ENCODE results near the gene GOLT1B.

Gene GOLT1B

DNA sequence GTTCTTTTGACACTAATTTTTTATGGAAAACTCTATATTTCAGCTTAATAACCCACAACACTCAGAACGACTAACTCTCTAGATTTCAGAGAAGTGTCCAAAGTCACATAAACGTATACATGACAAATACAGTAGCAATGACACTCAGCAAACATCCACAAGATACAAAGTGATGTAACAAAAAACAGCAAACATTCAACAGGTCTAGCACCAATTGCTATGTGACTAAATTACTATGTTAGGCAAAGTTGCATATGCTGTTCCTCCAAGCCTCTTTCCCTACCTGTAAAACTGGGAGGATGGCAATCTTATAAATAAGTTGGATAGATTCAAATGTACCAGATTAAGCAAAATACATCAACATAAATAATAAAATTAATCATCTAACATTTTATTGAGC lies 1.8 kb upstream of the GOLT1B start:
- in situ Hi-C loops (cut with HindIII; ENCODE audit: low sequenced_read_pairs): no loop called here
- no peak overlapping the region for H3K4me3 ChIP-seq (ENCODE audit: low read depth, low read length)

DNA sequence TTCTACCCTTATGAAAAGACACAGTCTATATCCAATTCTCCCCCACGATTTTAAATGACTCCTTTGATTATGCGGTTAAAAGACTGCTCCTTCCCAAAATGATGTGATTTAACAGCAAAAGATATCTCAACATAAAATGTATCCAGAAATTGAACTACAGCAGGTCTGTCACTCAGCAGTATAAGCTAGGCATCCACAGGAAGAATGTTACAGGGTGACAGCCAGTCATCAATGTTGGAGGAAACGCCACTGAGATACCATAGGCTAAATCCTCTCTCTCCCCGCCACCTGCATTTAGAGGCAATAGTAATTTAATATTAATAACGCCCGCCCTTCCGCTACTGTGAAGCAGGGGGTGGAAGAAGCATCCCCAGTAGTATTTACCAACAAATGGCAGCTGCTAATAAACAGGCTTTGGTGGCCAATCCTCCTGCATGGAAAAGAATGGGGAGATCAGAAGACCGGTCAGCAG lies 767 bp upstream of the GOLT1B start:
- TF ChIP-seq, protein P1, sequence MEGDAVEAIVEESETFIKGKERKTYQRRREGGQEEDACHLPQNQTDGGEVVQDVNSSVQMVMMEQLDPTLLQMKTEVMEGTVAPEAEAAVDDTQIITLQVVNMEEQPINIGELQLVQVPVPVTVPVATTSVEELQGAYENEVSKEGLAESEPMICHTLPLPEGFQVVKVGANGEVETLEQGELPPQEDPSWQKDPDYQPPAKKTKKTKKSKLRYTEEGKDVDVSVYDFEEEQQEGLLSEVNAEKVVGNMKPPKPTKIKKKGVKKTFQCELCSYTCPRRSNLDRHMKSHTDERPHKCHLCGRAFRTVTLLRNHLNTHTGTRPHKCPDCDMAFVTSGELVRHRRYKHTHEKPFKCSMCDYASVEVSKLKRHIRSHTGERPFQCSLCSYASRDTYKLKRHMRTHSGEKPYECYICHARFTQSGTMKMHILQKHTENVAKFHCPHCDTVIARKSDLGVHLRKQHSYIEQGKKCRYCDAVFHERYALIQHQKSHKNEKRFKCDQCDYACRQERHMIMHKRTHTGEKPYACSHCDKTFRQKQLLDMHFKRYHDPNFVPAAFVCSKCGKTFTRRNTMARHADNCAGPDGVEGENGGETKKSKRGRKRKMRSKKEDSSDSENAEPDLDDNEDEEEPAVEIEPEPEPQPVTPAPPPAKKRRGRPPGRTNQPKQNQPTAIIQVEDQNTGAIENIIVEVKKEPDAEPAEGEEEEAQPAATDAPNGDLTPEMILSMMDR (IDR thresholded peaks at IDR 0.05; ENCODE audit: low read depth, low read length, missing control alignments): no peak
- in situ Hi-C loops (cut with HindIII; ENCODE audit: low sequenced_read_pairs): no loop called here
- H3K4me3 ChIP-seq (ENCODE audit: low read depth, low read length): peak overlapping the region; percentile 88
- DNase-seq (ENCODE audit: low read depth): no peak

More for the DNA sequence above, 1.8 kb upstream of the GOLT1B start:
- no peak for DNase-seq (ENCODE audit: low read depth)
- TF ChIP-seq, protein P1 (IDR thresholded peaks at IDR 0.05; ENCODE audit: low read depth, low read length, missing control alignments): no peak

DNA sequence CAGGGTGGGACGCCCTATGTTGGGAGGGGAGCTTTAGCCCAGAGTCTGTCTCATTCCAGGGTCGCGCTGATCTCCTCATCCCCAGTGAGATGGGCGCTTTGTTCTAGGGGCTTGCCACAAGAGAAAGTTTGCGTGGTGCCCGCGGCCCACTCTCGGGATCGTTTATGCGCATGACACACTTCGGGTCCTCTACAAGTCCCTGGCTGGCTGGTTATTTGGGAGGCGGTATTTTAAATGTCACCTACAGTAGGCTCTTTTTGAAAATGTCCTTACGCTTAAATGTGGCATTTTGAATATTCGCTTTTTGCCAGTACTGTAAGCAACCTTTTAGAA lies 541 bp downstream of the GOLT1B start:
- no peak for DNase-seq (ENCODE audit: low read depth)
- H3K4me3 ChIP-seq (ENCODE audit: low read depth, low read length): peak overlapping the region; percentile 88
- in situ Hi-C loops (cut with HindIII; ENCODE audit: low sequenced_read_pairs): no loop called here
- TF ChIP-seq, protein P1 (IDR thresholded peaks at IDR 0.05; ENCODE audit: low read depth, low read length, missing control alignments): no peak

DNA sequence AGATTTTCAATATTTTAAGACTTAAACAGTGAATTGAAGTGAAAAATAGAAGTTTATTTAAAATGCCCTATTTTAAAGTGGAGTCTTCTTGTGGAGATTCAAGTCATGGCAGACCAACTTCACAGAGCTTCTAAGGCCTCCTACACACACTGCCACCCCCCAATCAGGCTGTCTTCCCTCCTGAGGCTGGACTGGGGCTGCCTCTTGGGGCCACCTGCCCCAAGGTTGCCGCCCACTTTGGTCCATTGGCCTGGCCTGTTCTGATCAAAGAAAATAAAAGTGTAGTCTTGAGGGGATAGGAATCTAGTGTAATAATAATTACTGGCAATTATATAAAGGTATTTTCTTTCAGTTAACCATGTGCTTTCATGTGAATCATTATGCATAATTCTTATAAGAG lies 1.3 kb downstream of the GOLT1B start:
- TF ChIP-seq, protein P1 (IDR thresholded peaks at IDR 0.05; ENCODE audit: low read depth, low read length, missing control alignments): no peak
- in situ Hi-C loops (cut with HindIII; ENCODE audit: low sequenced_read_pairs): no loop called here
- DNase-seq (ENCODE audit: low read depth): no peak
- peak overlapping the region; percentile 88 for H3K4me3 ChIP-seq (ENCODE audit: low read depth, low read length)

DNA sequence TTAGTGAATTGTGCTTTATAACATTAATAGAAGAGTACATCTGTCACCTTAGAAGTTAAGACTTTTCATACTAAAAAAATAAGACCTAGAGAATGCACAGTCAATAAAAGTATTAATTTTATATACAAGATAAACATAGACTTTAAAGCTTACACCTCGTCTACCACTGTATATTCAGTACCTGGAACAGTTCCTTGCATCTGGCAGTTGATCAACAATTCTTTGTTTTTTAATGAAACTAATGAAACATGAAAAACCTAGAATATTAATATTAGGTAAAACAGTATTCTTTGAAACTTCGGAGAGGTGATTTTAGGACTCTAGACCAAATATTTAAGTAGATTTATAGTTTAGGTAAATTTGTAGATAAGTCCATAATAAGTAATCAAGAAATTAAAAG lies 4.3 kb downstream of the GOLT1B start:
- H3K4me3 ChIP-seq (ENCODE audit: low read depth, low read length): no peak overlapping the region
- TF ChIP-seq, protein P1 (IDR thresholded peaks at IDR 0.05; ENCODE audit: low read depth, low read length, missing control alignments): no peak
- in situ Hi-C loops (cut with HindIII; ENCODE audit: low sequenced_read_pairs): no loop called here
- no peak for DNase-seq (ENCODE audit: low read depth)

DNA sequence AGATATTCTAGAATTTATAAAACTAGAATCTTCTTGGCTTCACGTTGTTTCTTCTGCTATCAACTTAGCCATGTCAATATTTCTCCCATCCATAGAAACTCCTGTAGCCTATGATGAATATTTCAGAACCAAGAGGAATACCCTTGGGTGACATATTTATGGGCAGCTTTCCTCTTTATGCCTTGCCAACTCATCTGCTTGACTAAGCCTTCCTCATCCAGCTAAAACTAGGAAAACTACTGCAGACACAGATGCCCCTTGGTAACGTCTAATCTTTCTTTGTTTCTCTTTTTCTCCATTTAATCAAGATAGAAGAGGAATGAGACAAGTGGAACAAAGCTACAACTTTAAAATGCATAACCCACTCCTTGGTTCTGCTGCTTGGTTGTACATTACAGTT lies 6.3 kb downstream of the GOLT1B start:
- TF ChIP-seq, protein P1 (IDR thresholded peaks at IDR 0.05; ENCODE audit: low read depth, low read length, missing control alignments): no peak
- H3K4me3 ChIP-seq (ENCODE audit: low read depth, low read length): no peak overlapping the region
- in situ Hi-C loops (cut with HindIII; ENCODE audit: low sequenced_read_pairs): no loop called here
- DNase-seq (ENCODE audit: low read depth): no peak

DNA sequence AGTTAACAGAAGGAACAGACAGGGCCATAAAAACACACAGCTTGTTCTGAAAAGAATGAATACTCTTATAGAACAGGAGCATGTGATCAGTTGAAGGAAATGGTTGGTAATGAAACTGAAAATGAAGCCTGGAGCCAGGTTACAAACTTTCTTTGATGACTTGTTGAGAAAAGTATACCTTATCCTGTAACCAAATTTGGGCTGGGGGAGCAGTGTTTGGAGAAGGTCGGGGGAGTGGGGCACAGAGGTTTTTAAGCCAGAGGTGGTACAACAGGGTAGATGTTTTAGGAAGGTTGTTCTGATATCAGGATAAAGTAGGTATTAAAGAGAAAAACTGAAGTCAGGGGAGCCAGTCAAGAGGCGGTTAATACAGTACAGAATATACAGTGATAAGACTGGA lies 8.2 kb downstream of the GOLT1B start:
- no peak overlapping the region for H3K4me3 ChIP-seq (ENCODE audit: low read depth, low read length)
- TF ChIP-seq, protein P1 (IDR thresholded peaks at IDR 0.05; ENCODE audit: low read depth, low read length, missing control alignments): no peak
- no peak for DNase-seq (ENCODE audit: low read depth)
- in situ Hi-C loops (cut with HindIII; ENCODE audit: low sequenced_read_pairs): no loop called here

All from astrocyte of the cerebellum (primary cell).